ENCODE measurements around the gene DOK4. TPM values are rescaled to one million over a fixed set of nuclear protein-coding genes. Genes with fewer than 3 reads are reported as not detected.

DOK4 gene
- total RNA-seq, 1 experiment from 2014 or later: 13.1 TPM

GRCh38 chr16:57509231-57509923 is 23.1 kb upstream of the DOK4 start:
- no peak for DNase-seq
- peaks cover 8 to 18% of the 10 kb centered on the region in 2 experiments for H3K4me1 Mint-ChIP-seq
- no peak overlapping the region; a peak in 1 of 7 replicates for H3K27ac Mint-ChIP-seq

More at GRCh38 chr16:57509231-57509923, 23.1 kb upstream of the DOK4 start:
- no peaks in the 10 kb centered on the region for H4K20me1 ChIP-seq (ENCODE audit: control insufficient read depth, insufficient read depth, insufficient read length)
- Mint-ChIP-seq H3K9me3 (no peaks in the 10 kb centered on the region), H3K4me3 (no peak overlapping the region), H3K27me3 (ENCODE audit: low read depth) (peaks cover 6% of the 10 kb centered on the region), H3K36me3 (ENCODE audit: insufficient read depth in 1 of 3, low read depth in 3 of 3) (peaks cover 0 to 2% (median 0%) of the 10 kb centered on the region in 3 experiments; a peak in 1 of 7 replicates)
- no CpG with 5 or more reads among the region's 12 CpGs for WGBS (ENCODE audit: extremely low coverage, insufficient read length, low lambda C conversion rate)
- no peak overlapping the region for H3T11ph ChIP-seq (ENCODE audit: low read length)
- no peaks in the 10 kb centered on the region for H3K4me1 ChIP-seq (ENCODE audit: insufficient read depth, low read length)
- no peak overlapping the region for H3K18ac ChIP-seq (ENCODE audit: insufficient read length, low read depth, low read length)
- no peak overlapping the region for H3K27ac ChIP-seq (ENCODE audit: insufficient read length, low read depth, low read length)
- H3K79me1 ChIP-seq (ENCODE audit: insufficient read depth, low read depth, low read length, poor library complexity, severe bottlenecking): no peaks in the 10 kb centered on the region
- H3K23ac ChIP-seq (ENCODE audit: insufficient read length, low read depth, low read length): no peak overlapping the region
- H2AK5ac ChIP-seq (ENCODE audit: insufficient read length, low read length): no peak overlapping the region
- H3K14ac ChIP-seq (ENCODE audit: insufficient read depth, low read length): no peak overlapping the region
- H2AFZ ChIP-seq (ENCODE audit: low read length): no peak overlapping the region
- H4K8ac ChIP-seq (replicated peaks; ENCODE audit: insufficient read length, low read depth, low read length): no peak overlapping the region
- H3K9ac ChIP-seq (ENCODE audit: extremely low read depth, insufficient read length, low read length): no peak overlapping the region
- no peak overlapping the region for H4K91ac ChIP-seq (ENCODE audit: insufficient read length, low read depth, low read length)
- H2BK15ac ChIP-seq (ENCODE audit: low read depth, low read length): no peak overlapping the region
- H2BK120ac ChIP-seq (ENCODE audit: low read depth, low read length, poor library complexity, severe bottlenecking): no peak overlapping the region
- TF ChIP-seq CTCF (conservative IDR thresholded peaks at IDR 0.05): no peak
- H3K79me2 ChIP-seq (ENCODE audit: insufficient read depth, low read length): no peaks in the 10 kb centered on the region
- no peaks in the 10 kb centered on the region for H3K9me3 ChIP-seq (ENCODE audit: control insufficient read depth, low read depth, low read length)
- no peaks in the 10 kb centered on the region for H3K23me2 ChIP-seq (ENCODE audit: insufficient read length, low read depth, low read length, poor library complexity, severe bottlenecking)
- no peak overlapping the region for H2BK20ac ChIP-seq (ENCODE audit: low read depth, low read length, poor library complexity, severe bottlenecking)
- no peak overlapping the region for H2BK12ac ChIP-seq (ENCODE audit: insufficient read length, low read depth, low read length)
- H3K56ac ChIP-seq (ENCODE audit: insufficient read length, low read depth, low read length): no peak overlapping the region
- no peaks in the 10 kb centered on the region for H3K27me3 ChIP-seq (ENCODE audit: insufficient read depth, low read length)
- H2BK5ac ChIP-seq (ENCODE audit: insufficient read length, low read length): no peak overlapping the region
- H3K4me2 ChIP-seq (ENCODE audit: insufficient read depth, insufficient read length, low read length): no peak overlapping the region
- no peak overlapping the region for H3K4ac ChIP-seq (ENCODE audit: low read depth, low read length)
- H4K5ac ChIP-seq (ENCODE audit: insufficient read length, low read depth, low read length): no peak overlapping the region

Measured in H9 (cell line).